ENCODE results near the gene CHST8. TPM values are rescaled to one million over a fixed set of nuclear protein-coding genes. Genes with fewer than 3 reads are reported as not detected.
"Not testable (repeated sequence)": the region's sequence is repeated elsewhere in the genome, so short reads cannot be mapped to it uniquely, and the experiment has no call there.

Gene CHST8
- polyA plus RNA-seq, 1 donor: 0.38 TPM

GRCh38 chr19:33811736-33812387 is 190.1 kb downstream of the CHST8 start:
- no peak for DNase-seq (ENCODE audit: low read depth)

- no peak for DNase-seq (ENCODE audit: low read depth)
Measured at GRCh38 chr19:33812388-33813330, 190.9 kb downstream of the CHST8 start.

- no peak for DNase-seq (ENCODE audit: low read depth)
Measured at GRCh38 chr19:33813391-33814101, 191.8 kb downstream of the CHST8 start.

- no peak for DNase-seq (ENCODE audit: low read depth)
Measured at GRCh38 chr19:33814181-33815165, 192.7 kb downstream of the CHST8 start.

- DNase-seq (ENCODE audit: low read depth): no peak
Measured at GRCh38 chr19:33815380-33816340, 193.9 kb downstream of the CHST8 start.

- no peak for DNase-seq (ENCODE audit: low read depth)
Measured at GRCh38 chr19:33818411-33818810, 196.7 kb downstream of the CHST8 start.

GRCh38 chr19:33819078-33819477 is 197.3 kb downstream of the CHST8 start:
- not testable (repeated sequence) for DNase-seq (ENCODE audit: low read depth)

- DNase-seq (ENCODE audit: low read depth): no peak
Measured at GRCh38 chr19:33819506-33819879, 197.7 kb downstream of the CHST8 start.

- no peak for DNase-seq (ENCODE audit: low read depth)
Measured at GRCh38 chr19:33819880-33820781, 198.4 kb downstream of the CHST8 start.

GRCh38 chr19:33821871-33822270 is 200.1 kb downstream of the CHST8 start:
- DNase-seq (ENCODE audit: low read depth): no peak

Other genes starting within 250 kb of the CHST8 start
- 19.4 TPM for gene CEBPG, start 248.2 kb upstream of the CHST8 start, polyA plus RNA-seq (ENCODE audit: insufficient read length)
- gene PEPD, start 100.2 kb upstream of the CHST8 start, polyA plus RNA-seq (ENCODE audit: insufficient read length): 36.7 TPM
- 32.2 TPM for gene KCTD15, start 174.9 kb downstream of the CHST8 start, polyA plus RNA-seq (ENCODE audit: insufficient read length)